HCT116 (cell line): ENCODE results near the gene SPATA17. TPM values are rescaled to one million over a fixed set of nuclear protein-coding genes. Genes with fewer than 3 reads are reported as not detected.
"Not testable (repeated sequence)": the region's sequence is repeated elsewhere in the genome, so short reads cannot be mapped to it uniquely, and the experiment has no call there.

Experiments used
- ATAC-seq: fragments of 200-7000 bp; cut with Tn5 transposase; 2 replicates; pipeline ENCODE4 v1.9.1; 2020; ENCODE audit warnings: mild to moderate bottlenecking, moderate library complexity
- BruUV-seq: library from RNA; stranded (reverse); fragments of 400-500 nt; replicated peaks from 2 replicates; lab custom pipeline; 2021; lab: Mats Ljungman, UMichigan
- CTCF ChIA-PET: fragments of 300-600 bp; sonication (Branson Sonifier 250); formaldehyde crosslinking; loops from one replicate; lab custom pipeline; 2021; ENCODE audit warnings: antibody characterized with exemption; lab: Charles Lee
- POLR2A ChIA-PET: fragments of 300-600, 350-600 bp; sonication (Branson Sonifier 250); formaldehyde crosslinking; loops from one replicate; lab custom pipeline; 2021; ENCODE audit warnings: antibody characterized with exemption; lab: Charles Lee
- RAD21 ChIA-PET, 2 experiments: fragments of 300-600 bp; sonication (Branson Sonifier 250); formaldehyde crosslinking; loops; one replicate each; lab custom pipeline; 2023; ENCODE audit warnings: low total read pairs in 2 of 2; ENCODE audit not compliant: uncharacterized antibody in 2 of 2, unreplicated experiment in 2 of 2, low non-redundant PET in 1 of 2; lab: Charles Lee
- DNase-seq: peaks from one replicate; pipeline ENCODE4 v3.0.0-alpha.2; 2010; ENCODE audit warnings: low read depth, low spot score
- H2AFZ ChIP-seq: fragments of 200-600 bp; shearing (Covaris generic), sonication (generic); 2 replicates; pipeline ENCODE4 v1.6.1; 2017; ENCODE audit warnings: low read depth, mixed run types, mixed read lengths, antibody characterized with exemption, low read length; ENCODE audit not compliant: poor library complexity, severe bottlenecking
- H3K27ac ChIP-seq: 2 replicates; pipeline ENCODE4 v1.5.1; 2012; ENCODE audit warnings: low read depth, low read length
- H3K27me3 ChIP-seq: fragments of 200-600 bp; sonication (generic); 2 replicates; pipeline ENCODE4 v1.6.1; 2016; ENCODE audit warnings: mixed run types, low read length, mixed read lengths; ENCODE audit not compliant: insufficient read depth
- H3K36me3 ChIP-seq, 2 experiments: fragments of 200-500 bp in 1 of 2; fragments of 200-600 bp in 1 of 2; sonication (Bioruptor generic) in 1 of 2; sonication (generic) in 1 of 2; 2 replicates each; pipeline versions ENCODE4 v1.5.1 to v1.6.1; 2014 to 2016; ENCODE audit warnings: low read length in 2 of 2, inconsistent platforms in 1 of 2, mixed read lengths in 1 of 2, mixed run types in 1 of 2; ENCODE audit not compliant: insufficient read depth in 2 of 2, control insufficient read depth in 1 of 2
- H3K4me1 ChIP-seq, 2 experiments: fragments of 200-600 bp in 1 of 2; sonication (generic) in 1 of 2; 2 replicates each; pipeline versions ENCODE4 v1.5.1 to v1.6.1; 2012 to 2017; ENCODE audit warnings: low read length in 2 of 2, inconsistent platforms in 1 of 2, mild to moderate bottlenecking in 1 of 2, mixed read lengths in 1 of 2, mixed run types in 1 of 2, moderate library complexity in 1 of 2; ENCODE audit not compliant: insufficient read depth in 2 of 2, control insufficient read depth in 1 of 2
- H3K4me2 ChIP-seq: fragments of 200-600 bp; sonication (generic); 2 replicates; pipeline ENCODE4 v1.6.1; 2017; ENCODE audit warnings: mixed run types, low read length, mixed read lengths
- H3K4me3 ChIP-seq, 2 experiments: fragments of 200-600 bp in 1 of 2; sonication (generic) in 1 of 2; replicated peaks in 1 of 2; 2 replicates each; pipeline ENCODE4 v1.5.1; 2011 to 2016; ENCODE audit warnings: low read length in 2 of 2, control low read depth in 1 of 2, low read depth in 1 of 2, mild to moderate bottlenecking in 1 of 2, mixed read lengths in 1 of 2, mixed run types in 1 of 2
- H3K79me2 ChIP-seq: fragments of 200-600 bp; sonication (generic); 2 replicates; pipeline ENCODE4 v1.6.1; 2017; ENCODE audit warnings: mild to moderate bottlenecking, mixed run types, low read length, moderate library complexity, mixed read lengths; ENCODE audit not compliant: insufficient read depth
- H3K9ac ChIP-seq: fragments of 200-600 bp; sonication (generic); 2 replicates; pipeline ENCODE4 v1.6.1; 2016; ENCODE audit warnings: low read length, mixed read lengths
- H3K9me2 ChIP-seq: fragments of 200-600 bp; sonication (generic), shearing (Covaris generic); 2 replicates; pipeline ENCODE4 v1.6.1; 2017; ENCODE audit warnings: mixed run types, mild to moderate bottlenecking, moderate library complexity; ENCODE audit not compliant: insufficient read depth
- H3K9me3 ChIP-seq, 2 experiments: fragments of 200-500 bp in 1 of 2; fragments of 200-600 bp in 1 of 2; sonication (Bioruptor generic) in 1 of 2; sonication (generic) in 1 of 2; 2 replicates each; pipeline ENCODE4 v1.6.1; 2014 to 2017; ENCODE audit warnings: low read length in 2 of 2, mixed read lengths in 2 of 2, inconsistent platforms in 1 of 2, low read depth in 1 of 2, mild to moderate bottlenecking in 1 of 2, mixed run types in 1 of 2, moderate library complexity in 1 of 2; ENCODE audit not compliant: control insufficient read depth in 1 of 2, insufficient read depth in 1 of 2
- H4K20me1 ChIP-seq: fragments of 200-600 bp; sonication (generic), shearing (Covaris generic); 2 replicates; pipeline ENCODE4 v1.6.1; 2017; ENCODE audit warnings: mixed run types, mild to moderate bottlenecking, moderate library complexity; ENCODE audit not compliant: insufficient read depth
- CBX3 ChIP-seq: IDR thresholded peaks from 2 replicates; pipeline ENCODE4 v1.6.1; 2012; ENCODE audit warnings: low read depth
- EGR1 ChIP-seq: IDR thresholded peaks from 2 replicates; pipeline ENCODE4 v1.6.1; 2012; ENCODE audit warnings: low read depth
- ELF1 ChIP-seq: IDR thresholded peaks from 2 replicates; pipeline ENCODE4 v1.6.1; 2012; ENCODE audit warnings: low read depth, borderline replicate concordance
- RAD21 ChIP-seq: IDR thresholded peaks from 2 replicates; pipeline ENCODE4 v1.6.1; 2012; ENCODE audit warnings: low read depth, mild to moderate bottlenecking
- SP1 ChIP-seq: IDR thresholded peaks from 2 replicates; pipeline ENCODE4 v1.6.1; 2012; ENCODE audit warnings: low read depth
- SRF ChIP-seq: IDR thresholded peaks from 2 replicates; pipeline ENCODE4 v1.6.1; 2012; ENCODE audit warnings: low read depth
- intact Hi-C: fragments of 100-400 bp; cut with micrococcal nuclease; formaldehyde crosslinking; loops from 2 replicates; pipeline ENCODE4 v1.10.0; 2022
- total RNA-seq: library from RNA; stranded (reverse); gene quantifications from one replicate; pipeline ENCODE4 v1.2.1, GENCODE V29; 2021; ENCODE audit not compliant: unreplicated experiment

SPATA17 gene
- total RNA-seq, 1 experiment from 2014 or later: 2.5 TPM

DNA sequence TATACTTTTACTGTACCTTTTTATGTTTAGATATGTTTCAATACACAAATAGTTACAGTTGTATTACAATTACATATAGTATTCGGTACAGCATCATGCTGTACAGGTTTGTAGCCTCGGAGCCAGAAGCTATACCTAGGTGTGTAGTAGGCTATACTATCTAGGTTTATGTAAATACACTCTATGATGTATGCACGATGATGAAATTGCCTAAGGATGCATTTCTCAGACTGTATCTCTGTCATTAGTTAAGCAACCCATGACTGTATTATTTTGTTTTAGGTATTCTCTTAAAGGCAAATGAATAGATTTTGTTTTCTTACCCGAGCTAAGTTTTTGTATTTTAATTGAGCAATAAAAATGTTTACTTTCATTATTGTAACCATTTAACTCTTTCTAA lies 56.4 kb downstream of the SPATA17 start:
- H3K4me2 ChIP-seq: no peak overlapping the region
- H3K9me2 ChIP-seq: no peaks in the 10 kb centered on the region
- no peak overlapping the region for H3K27ac ChIP-seq
- intact Hi-C loops: no loop called here
- no peaks in the 10 kb centered on the region for H3K9me3 ChIP-seq
- no peak overlapping the region for H2AFZ ChIP-seq
- no TSS peak for BruUV-seq
- no peak for DNase-seq
- no peaks in the 10 kb centered on the region for H4K20me1 ChIP-seq
- H3K36me3 ChIP-seq: no peaks in the 10 kb centered on the region
- H3K4me1 ChIP-seq: no peaks in the 10 kb centered on the region
- TF ChIP-seq SP1 (no peak), SRF (no peak), EGR1 (no peak), RAD21 (no peak), CBX3 (no peak)
- ChIA-PET RAD21 (no interaction called here), POLR2A (no interaction called here), CTCF (no interaction called here)
- no peaks in the 10 kb centered on the region for H3K79me2 ChIP-seq
- H3K9ac ChIP-seq: no peak overlapping the region
- no peaks in the 10 kb centered on the region for H3K27me3 ChIP-seq
- no peak overlapping the region for H3K4me3 ChIP-seq
- ATAC-seq: no peak

DNA sequence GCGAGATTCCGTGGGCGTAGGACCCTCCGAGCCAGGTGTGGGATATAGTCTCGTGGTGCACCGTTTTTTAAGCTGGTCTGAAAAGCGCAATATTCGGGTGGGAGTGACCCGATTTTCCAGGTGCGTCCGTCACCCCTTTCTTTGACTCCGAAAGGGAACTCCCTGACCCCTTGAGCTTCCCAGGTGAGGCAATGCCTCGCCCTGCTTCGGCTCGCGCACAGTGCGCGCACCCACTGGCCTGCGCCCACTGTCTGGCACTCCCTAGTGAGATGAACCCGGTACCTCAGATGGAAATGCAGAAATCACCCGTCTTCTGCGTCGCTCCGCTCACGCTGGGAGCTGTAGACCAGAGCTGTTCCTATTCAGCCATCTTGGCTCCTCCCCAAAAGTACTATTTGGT lies 65.0 kb downstream of the SPATA17 start:
- POLR2A ChIA-PET: not testable (repeated sequence)

DNA sequence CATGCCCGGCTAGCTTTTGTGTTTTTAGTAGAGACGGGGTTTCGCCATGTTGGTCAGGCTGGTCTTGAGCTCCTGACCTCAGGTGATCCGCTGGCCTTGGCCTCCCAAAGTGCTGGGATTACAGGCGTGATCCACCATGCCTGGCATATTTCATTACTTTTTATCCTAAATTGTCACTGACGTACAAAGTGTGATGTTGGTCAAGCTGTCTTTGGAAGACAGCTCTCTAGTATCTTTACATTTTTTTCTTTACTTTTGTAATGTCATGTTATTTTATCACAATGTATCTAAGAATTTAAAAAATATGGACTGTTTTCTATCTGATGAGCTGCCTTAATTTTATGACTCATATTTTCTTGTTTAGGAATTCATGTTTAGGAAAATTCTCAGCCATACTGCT lies 72.2 kb downstream of the SPATA17 start:
- no peaks in the 10 kb centered on the region for H3K4me1 ChIP-seq
- H2AFZ ChIP-seq: no peak overlapping the region
- ChIA-PET POLR2A (no interaction called here), RAD21 (no interaction called here)
- DNase-seq: no peak
- no peak overlapping the region for H3K4me3 ChIP-seq
- TF ChIP-seq ELF1 (no peak), SP1 (no peak), RAD21 (no peak)
- TF ChIP-seq, all 23 proteins: peak for 0
- Histone ChIP-seq H3K36me3 (no peaks in the 10 kb centered on the region), H3K27ac (no peak overlapping the region), H3K4me2 (no peak overlapping the region), H3K27me3 (no peaks in the 10 kb centered on the region), H3K9me2 (no peaks in the 10 kb centered on the region), H4K20me1 (no peaks in the 10 kb centered on the region), H3K9me3 (no peaks in the 10 kb centered on the region), H3K79me2 (no peaks in the 10 kb centered on the region), H3K9ac (no peak overlapping the region)
- BruUV-seq: no TSS peak
- ATAC-seq: no peak
- CTCF ChIA-PET: no interaction called here
- intact Hi-C loops: no loop called here

More for the DNA sequence above, 65.0 kb downstream of the SPATA17 start:
- CTCF ChIA-PET, H3K4me1 ChIP-seq, DNase-seq, H3K27me3 ChIP-seq, H3K4me3 ChIP-seq, H3K4me2 ChIP-seq, H3K9me2 ChIP-seq, H3K27ac ChIP-seq, H4K20me1 ChIP-seq, ATAC-seq, H3K36me3 ChIP-seq, H2AFZ ChIP-seq, BruUV-seq, H3K79me2 ChIP-seq, H3K9ac ChIP-seq, intact Hi-C loops, H3K9me3 ChIP-seq, RAD21 ChIA-PET: not testable (repeated sequence)
